Measurements from ENCODE around the gene KIF6. TPM values are rescaled to one million over a fixed set of nuclear protein-coding genes. Genes with fewer than 3 reads are reported as not detected.

Gene KIF6
- total RNA-seq, 1 experiment from 2014 or later = not detected

- TF ChIP-seq CTCF (IDR thresholded peaks at IDR 0.05 in 2 of 3, conservative IDR thresholded peaks at IDR 0.05 in 1 of 3; ENCODE audit: borderline replicate concordance in 1 of 3, insufficient read depth in 1 of 3, low read depth in 2 of 3, low read length in 2 of 3) = no peak
- TF ChIP-seq FOSL1 (IDR thresholded peaks at IDR 0.05; ENCODE audit: low read depth) = no peak
- no peak for TF ChIP-seq MAX (IDR thresholded peaks at IDR 0.05)
- no peak for TF ChIP-seq SIN3A (IDR thresholded peaks at IDR 0.05; ENCODE audit: low read depth)
- no peak for TF ChIP-seq POLR2AphosphoS5 (IDR thresholded peaks at IDR 0.05; ENCODE audit: low read depth, low read length)
- TF ChIP-seq ELF1 (IDR thresholded peaks at IDR 0.05; ENCODE audit: borderline replicate concordance, low read depth) = no peak
- no peak for TF ChIP-seq CEBPB (IDR thresholded peaks at IDR 0.05; ENCODE audit: low read depth)
These were observed 125.9 kb downstream of the KIF6 start (continued) for GRCh38 chr6:39599341-39599740.

GRCh38 chr6:39594285-39594684 is 130.9 kb downstream of the KIF6 start:
- no peak overlapping the region for H2AFZ ChIP-seq (ENCODE audit: low read depth, low read length, poor library complexity, severe bottlenecking)
- no peaks in the 10 kb centered on the region for H3K79me2 ChIP-seq (ENCODE audit: insufficient read depth, low read length)
- RAD21 ChIA-PET (ENCODE audit: low non-redundant PET in 1 of 2, low total read pairs in 2 of 2, uncharacterized antibody in 2 of 2, unreplicated experiment in 2 of 2) = no interaction called here
- H3K4me1 ChIP-seq (ENCODE audit: control insufficient read depth in 1 of 2, insufficient read depth in 2 of 2, low read length in 2 of 2) = no peaks in the 10 kb centered on the region
- BruUV-seq (replicated peaks) = no TSS peak
- no peaks in the 10 kb centered on the region for H3K36me3 ChIP-seq (ENCODE audit: control insufficient read depth in 1 of 2, insufficient read depth in 2 of 2, low read length in 2 of 2)
- no peak overlapping the region for H3K4me3 ChIP-seq (replicated peaks in 1 of 2; ENCODE audit: low read depth in 1 of 2, low read length in 2 of 2)
- H3K4me2 ChIP-seq (ENCODE audit: low read length) = no peak overlapping the region
- no peaks in the 10 kb centered on the region for H3K9me2 ChIP-seq (ENCODE audit: insufficient read depth)
- TF ChIP-seq ATF3 (IDR thresholded peaks at IDR 0.05) = no peak
- no peak for TF ChIP-seq TCF7L2 (IDR thresholded peaks at IDR 0.05; ENCODE audit: borderline replicate concordance, extremely low read depth, insufficient read depth, insufficient read length)
- TF ChIP-seq EGR1 (IDR thresholded peaks at IDR 0.05; ENCODE audit: low read depth) = no peak
- no peak for TF ChIP-seq FOSL1 (IDR thresholded peaks at IDR 0.05; ENCODE audit: low read depth)
- no peak for TF ChIP-seq ZBTB33 (IDR thresholded peaks at IDR 0.05; ENCODE audit: extremely low read depth, insufficient replicate concordance, low read length)
- TF ChIP-seq RAD21 (IDR thresholded peaks at IDR 0.05; ENCODE audit: low read depth) = no peak
- no peak for TF ChIP-seq EZH2 (IDR thresholded peaks at IDR 0.05)
- H4K20me1 ChIP-seq (ENCODE audit: insufficient read depth) = no peaks in the 10 kb centered on the region
- intact Hi-C loops (cut with micrococcal nuclease) = no loop called here
- H3K27me3 ChIP-seq (ENCODE audit: insufficient read depth, low read length) = peaks cover 24% of the 10 kb centered on the region
- CTCF ChIA-PET = no interaction called here
- ATAC-seq (no peak), DNase-seq (ENCODE audit: low read depth, low spot score) (no peak)
- no peaks in the 10 kb centered on the region for H3K9me3 ChIP-seq (ENCODE audit: control insufficient read depth in 1 of 2, insufficient read depth in 1 of 2, low read depth in 1 of 2, low read length in 2 of 2)
- no peak overlapping the region for H3K27ac ChIP-seq (ENCODE audit: low read depth, low read length)
- H3K9ac ChIP-seq (ENCODE audit: low read length) = no peak overlapping the region
- POLR2A ChIA-PET = no interaction called here
